Small intestine (tissue), 7 donors: ENCODE results near the gene DCN. TPM values are rescaled to one million over a fixed set of nuclear protein-coding genes. Genes with fewer than 3 reads are reported as not detected.

Experiments used
- DNase-seq, 2 donors: peaks; one replicate each; pipeline versions ENCODE4 v3.0.0 to v3.0.0-alpha.2; 2013
- FAIRE-seq: peaks from 2 replicates; lab custom pipeline; 2012; peaks lifted over from hg19 to GRCh38; lab: Jason Lieb, UNC
- H3K27ac ChIP-seq, 3 donors: one replicate each; pipeline ENCODE4 v1.5.1; 2013; ENCODE audit warnings: low read length in 2 of 3, mild to moderate bottlenecking in 2 of 3, control low read depth in 1 of 3, inconsistent platforms in 1 of 3, low read depth in 1 of 3, moderate library complexity in 1 of 3
- H3K27me3 ChIP-seq, 3 donors: one replicate each; pipeline ENCODE4 v1.6.1; 2013; ENCODE audit warnings: low read length in 3 of 3, inconsistent platforms in 1 of 3; ENCODE audit not compliant: control insufficient read depth in 3 of 3, insufficient read depth in 3 of 3
- H3K36me3 ChIP-seq, 3 donors: one replicate each; pipeline ENCODE4 v1.6.1; 2013; ENCODE audit warnings: low read length in 3 of 3, inconsistent platforms in 1 of 3, low read depth in 1 of 3, mild to moderate bottlenecking in 1 of 3, moderate library complexity in 1 of 3; ENCODE audit not compliant: control insufficient read depth in 3 of 3, insufficient read depth in 2 of 3
- H3K4me1 ChIP-seq, 3 donors: one replicate each; pipeline ENCODE4 v1.6.1; 2013; ENCODE audit warnings: low read length in 2 of 3, inconsistent platforms in 1 of 3, low read depth in 1 of 3, mild to moderate bottlenecking in 1 of 3, moderate library complexity in 1 of 3; ENCODE audit not compliant: control insufficient read depth in 3 of 3, insufficient read depth in 2 of 3
- H3K4me3 ChIP-seq, 3 donors: one replicate each; pipeline ENCODE4 v1.5.1; 2013; ENCODE audit warnings: low read length in 3 of 3, control low read depth in 1 of 3, inconsistent platforms in 1 of 3, low read depth in 1 of 3, mild to moderate bottlenecking in 1 of 3, moderate library complexity in 1 of 3
- H3K9me3 ChIP-seq, 2 donors: one replicate each; pipeline ENCODE4 v1.6.1; 2013; ENCODE audit warnings: low read depth in 1 of 2, low read length in 1 of 2; ENCODE audit not compliant: control insufficient read depth in 2 of 2, insufficient read depth in 1 of 2
- WGBS, 3 donors: extraction: QIAGEN DNeasy Blood & Tissue Kit; methylation state at CpG; one replicate each; pipeline ENCODE4 v1.1.7; 2013; 5-methylcytosine and 5-hydroxymethylcytosine counted together
- polyA plus RNA-seq, 4 donors: library from polyadenylated mRNA; stranded (reverse) in 3 of 4; unstranded in 1 of 4; fragments of 200-250 nt in 3 of 4; fragments of 120-200 nt in 1 of 4; gene quantifications; one replicate each; pipeline versions ENCODE4 v1.2.1 to v1.2.3, GENCODE V29; 2013
- donor health status: healthy with polysubstance abuse.
- donor health status: control.
- donor health status: control.
- donor health status: Bipolar disorder and iron deficiency.
- donor health status: healthy.

The DCN gene
- polyA plus RNA-seq, 4 donors, result 8.1 to 390 (median 156) TPM

DNA sequence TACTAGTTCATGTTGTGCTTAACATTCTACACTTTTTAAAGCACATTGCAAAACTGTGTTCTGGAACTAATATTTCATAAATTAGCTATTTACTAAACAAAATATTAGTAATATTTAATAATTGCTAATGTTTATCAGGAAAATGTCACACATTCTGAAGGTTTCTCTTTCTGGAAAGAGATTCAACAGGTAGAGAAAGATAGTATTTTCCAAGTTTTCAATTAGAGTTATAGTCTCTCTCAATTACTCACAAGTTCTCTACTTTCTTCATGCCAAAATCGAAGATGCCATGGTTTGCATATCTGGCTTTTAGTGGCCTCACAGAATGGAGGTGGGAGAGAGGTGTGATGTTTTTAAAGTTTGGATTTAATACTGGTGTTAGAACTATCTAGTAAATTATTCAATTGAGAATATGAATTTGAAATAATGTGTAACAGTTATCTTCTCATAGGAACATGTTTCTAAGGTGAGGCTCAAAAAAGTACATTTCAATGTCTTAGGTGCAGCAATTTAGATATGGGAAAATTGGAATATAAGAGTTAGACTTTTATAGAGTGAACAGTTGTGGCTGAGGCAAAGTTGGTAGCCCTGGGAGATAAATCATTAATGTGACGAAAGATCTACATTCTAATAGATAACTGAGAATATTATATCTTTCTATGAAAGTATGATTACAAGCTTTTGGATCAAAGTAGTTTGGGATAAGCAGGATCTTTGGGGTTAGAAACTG lies 72.9 kb downstream of the DCN start:
- Histone ChIP-seq H3K36me3 (no peaks in the 10 kb centered on the region), H3K9me3 (no peaks in the 10 kb centered on the region), H3K27ac (no peak overlapping the region), H3K27me3 (no peaks in the 10 kb centered on the region), H3K4me3 (peak overlapping the region in 1 of 3 donors; percentile 16), H3K4me1 (peaks cover 0 to under 1% (median 0%) of the 10 kb centered on the region in 3 donors)
- DNase-seq (no peak), FAIRE-seq (no peak)
- 77 to 91% (median 87%) methylated on average over 2 of the region's 2 CpGs for WGBS, 3 donors

DNA sequence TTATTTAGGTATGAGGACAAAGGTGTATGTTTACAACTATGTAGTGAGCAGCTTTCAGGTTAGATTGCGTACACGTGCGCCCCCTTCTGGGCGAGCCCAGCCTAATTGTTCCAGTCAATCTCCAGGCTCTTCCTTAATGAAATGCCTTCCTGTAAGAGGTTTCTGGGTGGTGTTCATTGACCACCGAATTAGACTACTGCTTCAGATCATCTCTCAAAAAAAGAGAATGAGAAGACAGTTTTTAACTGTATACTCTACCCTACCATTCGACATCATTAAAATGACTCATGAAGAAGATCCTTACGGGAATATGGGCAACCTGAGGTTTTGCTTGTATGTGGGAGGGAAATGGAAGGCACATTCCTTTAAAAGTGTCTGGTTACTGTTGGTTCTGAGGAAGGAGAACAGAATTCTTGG lies 73.5 kb downstream of the DCN start:
- H3K4me3 ChIP-seq, result no peak overlapping the region
- H3K9me3 ChIP-seq, result no peaks in the 10 kb centered on the region
- WGBS, 3 donors, result 28 to 40% (median 33%) methylated on average over 7 of the region's 7 CpGs
- no peak overlapping the region for H3K27ac ChIP-seq
- H3K4me1 ChIP-seq, result no peaks in the 10 kb centered on the region
- FAIRE-seq (no peak), DNase-seq (peak; percentile 61 to 77)
- H3K27me3 ChIP-seq, result no peaks in the 10 kb centered on the region
- no peaks in the 10 kb centered on the region for H3K36me3 ChIP-seq

DNA sequence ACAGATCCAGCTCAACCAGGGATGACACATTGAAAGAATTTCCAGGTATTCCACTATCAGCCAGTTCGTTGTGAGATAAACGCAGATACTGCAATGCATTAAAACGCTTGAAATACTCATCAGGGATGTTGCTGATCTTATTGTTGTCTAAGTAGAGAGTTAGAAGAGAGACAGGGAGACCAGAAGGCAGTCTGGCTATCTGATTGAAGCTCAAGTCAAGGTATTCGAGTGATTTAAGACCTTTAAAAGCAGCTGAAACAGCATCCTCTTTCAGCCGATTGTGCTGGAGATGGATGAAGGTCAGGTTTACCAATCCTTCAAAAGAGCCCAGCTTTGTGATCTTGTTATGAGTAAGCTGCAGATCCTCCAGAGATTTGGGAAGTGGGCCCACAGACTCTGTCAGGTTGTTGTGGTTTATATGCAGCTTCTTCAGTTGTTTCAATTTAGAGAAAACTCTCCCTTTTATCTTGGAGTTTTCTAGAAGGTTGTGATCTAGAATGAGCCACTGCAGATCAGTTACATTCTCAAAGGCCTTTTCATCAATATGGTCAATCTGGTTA lies 74.3 kb downstream of the DCN start:
- no peak for FAIRE-seq
- no peak overlapping the region for H3K27ac ChIP-seq

DNA sequence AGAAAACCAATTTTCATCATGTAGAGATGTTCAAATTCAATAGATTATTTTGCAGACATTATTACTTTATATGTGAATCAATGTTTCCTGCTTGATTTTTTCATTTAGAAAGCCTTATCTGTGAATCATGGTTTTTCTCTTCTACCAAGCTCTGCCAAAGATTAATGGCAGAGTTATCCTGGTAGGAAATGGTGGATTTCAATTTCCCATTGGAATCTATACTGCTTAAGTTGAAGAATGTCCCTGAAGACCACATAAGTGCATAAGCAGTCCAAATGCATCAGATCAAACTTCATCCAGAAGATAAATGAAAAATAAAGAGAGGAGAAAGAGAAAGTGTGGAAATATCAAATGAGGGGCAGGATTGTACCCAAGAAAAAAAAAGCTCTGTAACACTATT lies 76.3 kb downstream of the DCN start:
- no peak overlapping the region for H3K4me3 ChIP-seq

More for the DNA sequence above, 74.3 kb downstream of the DCN start:
- Histone ChIP-seq H3K36me3 (no peaks in the 10 kb centered on the region), H3K4me1 (no peaks in the 10 kb centered on the region), H3K4me3 (no peak overlapping the region), H3K27me3 (no peaks in the 10 kb centered on the region), H3K9me3 (no peaks in the 10 kb centered on the region)
- 84 to 92% (median 85%) methylated on average over 5 of the region's 5 CpGs for WGBS, 3 donors
- no peak for DNase-seq

DNA sequence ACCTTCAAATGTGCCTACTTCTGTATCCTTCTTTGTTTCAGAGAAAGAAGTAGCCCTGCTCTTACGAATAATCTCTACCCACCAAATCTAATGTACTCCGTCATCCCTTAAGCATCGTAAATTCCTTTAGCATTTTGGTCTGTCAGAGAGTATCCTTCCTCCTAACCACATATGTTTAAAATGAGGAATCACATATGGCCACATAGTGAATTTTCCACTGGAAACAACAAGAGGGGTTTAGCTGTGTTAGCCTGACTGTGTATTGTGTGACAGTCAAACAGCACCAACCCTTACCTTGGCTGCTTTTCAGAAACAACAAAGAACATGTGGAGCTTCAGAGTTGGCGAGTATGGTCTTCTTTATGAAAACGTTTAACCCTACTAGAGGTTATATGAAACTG lies 76.8 kb downstream of the DCN start:
- DNase-seq, result no peak
- Histone ChIP-seq H3K36me3 (no peaks in the 10 kb centered on the region), H3K9me3 (no peaks in the 10 kb centered on the region), H3K27ac (peak overlapping the region in 1 of 3 donors; percentile 2), H3K27me3 (no peaks in the 10 kb centered on the region), H3K4me3 (no peak overlapping the region), H3K4me1 (no peaks in the 10 kb centered on the region)
- FAIRE-seq, result no peak
- 68 to 92% (median 83%) methylated on average over 5 of the region's 5 CpGs for WGBS, 3 donors

More for the DNA sequence above, 76.3 kb downstream of the DCN start:
- DNase-seq (no peak), FAIRE-seq (no peak)
- no peaks in the 10 kb centered on the region for H3K27me3 ChIP-seq
- no peaks in the 10 kb centered on the region for H3K4me1 ChIP-seq
- no peaks in the 10 kb centered on the region for H3K36me3 ChIP-seq
- no peak overlapping the region for H3K27ac ChIP-seq
- H3K9me3 ChIP-seq, result no peaks in the 10 kb centered on the region

DNA sequence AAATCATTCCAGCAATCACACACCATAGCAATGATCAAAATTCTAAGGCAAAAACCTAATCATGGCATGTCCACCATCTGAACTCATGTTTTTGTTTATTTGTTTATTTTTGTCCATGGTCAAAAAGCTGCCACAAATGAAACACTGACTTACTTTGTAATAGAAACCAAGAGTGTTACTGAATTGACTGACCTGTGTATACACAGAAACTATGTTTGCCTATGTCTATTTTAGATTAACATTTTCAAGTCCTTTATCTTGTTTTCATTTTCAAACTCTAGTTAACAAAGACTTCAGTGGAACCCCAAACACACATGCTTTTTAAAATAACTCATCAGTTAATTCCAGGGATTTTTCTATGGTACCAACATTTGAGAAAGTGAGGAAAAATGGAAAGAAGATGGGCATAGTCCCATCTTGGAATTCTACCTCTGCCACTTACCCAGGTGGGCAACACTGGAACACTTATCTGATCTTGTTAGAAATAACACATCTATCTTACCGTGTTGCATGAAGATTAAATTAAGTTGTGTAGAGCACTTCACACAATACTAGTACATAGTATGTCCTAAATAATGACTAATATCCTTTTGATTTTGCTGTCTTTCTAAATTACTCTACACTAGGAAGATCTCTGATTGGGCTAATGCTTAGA lies 77.7 kb downstream of the DCN start:
- no peaks in the 10 kb centered on the region for H3K27me3 ChIP-seq
- H3K9me3 ChIP-seq, result no peaks in the 10 kb centered on the region
- WGBS, 3 donors, result 68 to 79% (median 70%) methylated on average over 1 of the region's 1 CpG

DNA sequence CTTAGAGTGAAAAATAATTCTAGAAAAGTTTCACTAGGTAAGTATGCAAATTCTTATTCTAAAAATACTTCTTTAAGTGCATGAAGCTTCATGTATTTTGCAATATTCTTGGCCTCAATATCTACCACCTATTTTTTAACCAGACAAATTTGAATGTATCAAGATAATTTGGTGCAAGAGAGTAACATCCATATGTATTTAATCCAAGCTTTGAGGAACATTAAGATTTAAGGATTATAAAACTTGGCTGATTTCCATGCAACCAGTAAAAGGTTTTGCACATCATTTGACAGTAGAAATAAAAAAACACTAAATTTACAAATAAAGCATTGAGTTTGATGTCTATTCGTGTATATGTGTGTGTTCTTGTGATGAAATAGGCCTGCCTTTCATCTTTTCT lies 79.0 kb downstream of the DCN start:
- DNase-seq, result no peak
- Histone ChIP-seq H3K4me1 (peaks cover 0 to 3% (median 0%) of the 10 kb centered on the region in 3 donors), H3K9me3 (no peaks in the 10 kb centered on the region), H3K36me3 (no peaks in the 10 kb centered on the region), H3K27me3 (no peaks in the 10 kb centered on the region), H3K27ac (no peak overlapping the region), H3K4me3 (no peak overlapping the region)
- FAIRE-seq, result no peak
- 46 to 62% (median 58%) methylated on average over 1 of the region's 1 CpG for WGBS, 3 donors

More for the DNA sequence above, 77.7 kb downstream of the DCN start:
- DNase-seq (no peak), FAIRE-seq (no peak)
- Histone ChIP-seq H3K4me1 (no peaks in the 10 kb centered on the region), H3K27ac (peak overlapping the region in 1 of 3 donors; percentile 31), H3K36me3 (no peaks in the 10 kb centered on the region), H3K4me3 (no peak overlapping the region)

DNA sequence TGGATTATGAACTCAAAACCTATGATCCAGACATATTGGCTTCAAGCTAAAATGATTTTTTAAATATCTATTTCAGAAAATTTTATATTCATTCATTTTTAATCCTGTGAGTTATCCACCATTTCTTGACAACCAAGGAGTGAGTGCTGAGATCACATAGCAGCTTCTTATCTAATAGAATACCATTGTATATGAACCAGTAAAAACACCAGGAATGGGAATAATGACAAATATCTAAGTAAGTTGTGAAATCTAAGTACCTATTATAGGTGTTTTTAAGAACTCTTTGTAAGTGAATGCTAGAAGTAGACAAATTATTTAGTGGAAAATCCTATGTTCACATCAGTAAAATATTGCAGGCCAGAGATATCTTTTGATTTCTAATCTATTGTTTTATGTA lies 79.5 kb downstream of the DCN start:
- H3K36me3 ChIP-seq, result no peaks in the 10 kb centered on the region
- no peak overlapping the region for H3K4me3 ChIP-seq
- H3K9me3 ChIP-seq, result no peaks in the 10 kb centered on the region
- H3K4me1 ChIP-seq, result peaks cover 0 to 6% (median 0%) of the 10 kb centered on the region in 3 donors
- H3K27me3 ChIP-seq, result no peaks in the 10 kb centered on the region
- FAIRE-seq (no peak), DNase-seq (no peak)
- H3K27ac ChIP-seq, result no peak overlapping the region
